Suprapubic skin (tissue), 4 donors: Measurements from ENCODE around the gene PLA2G10. TPM values are rescaled to one million over a fixed set of nuclear protein-coding genes. Genes with fewer than 3 reads are reported as not detected.

Source experiments
- DNase-seq, 2 donors: peaks; one replicate each; pipeline ENCODE4 v3.0.0-alpha.2; 2019; ENCODE audit warnings: low spot score in 2 of 2
- H3K27ac ChIP-seq: fragments of 200-600 bp; sonication (generic); one replicate; pipeline ENCODE4 v1.5.1; 2019
- H3K27me3 ChIP-seq: fragments of 200-600 bp; sonication (generic); one replicate; pipeline ENCODE4 v1.5.1; 2019
- H3K36me3 ChIP-seq: fragments of 200-600 bp; sonication (generic); one replicate; pipeline ENCODE4 v1.5.1; 2019
- H3K4me1 ChIP-seq: fragments of 200-600 bp; sonication (generic); one replicate; pipeline ENCODE4 v1.5.1; 2019
- H3K4me3 ChIP-seq: fragments of 200-600 bp; sonication (generic); one replicate; pipeline ENCODE4 v1.5.1; 2019; ENCODE audit warnings: mild to moderate bottlenecking
- H3K9me3 ChIP-seq: fragments of 200-600 bp; sonication (generic); one replicate; pipeline ENCODE4 v1.5.1; 2019
- CTCF ChIP-seq, 2 donors: fragments of 200-600 bp in 1 of 2; fragments of 450-650 bp in 1 of 2; sonication (generic) in 1 of 2; IDR thresholded peaks; one replicate each; pipeline ENCODE4 v1.5.1; 2016 to 2019; ENCODE audit warnings: antibody characterized with exemption in 2 of 2, mild to moderate bottlenecking in 1 of 2, moderate library complexity in 1 of 2
- EP300 ChIP-seq: sonication (generic); formaldehyde crosslinking; IDR thresholded peaks from one replicate; pipeline ENCODE4 v1.6.1; 2017; ENCODE audit warnings: antibody characterized with exemption
- POLR2A ChIP-seq, 2 donors: fragments of 450-650 bp; IDR thresholded peaks; one replicate each; pipeline ENCODE4 v1.6.1; 2017; ENCODE audit warnings: antibody characterized with exemption in 2 of 2, mild to moderate bottlenecking in 2 of 2, moderate library complexity in 2 of 2
- POLR2AphosphoS5 ChIP-seq, 3 donors: sonication (generic); formaldehyde crosslinking; IDR thresholded peaks; one replicate each; pipeline ENCODE4 v1.6.1; 2017; ENCODE audit warnings: antibody characterized with exemption in 3 of 3
- WGBS: methylation state at CpG from one replicate; pipeline ENCODE4 v1.1.5; 2018; 5-methylcytosine and 5-hydroxymethylcytosine counted together
- total RNA-seq, 4 donors: library from RNA; depleted of rRNA; stranded (reverse); fragments of >200 nt; gene quantifications; one replicate each; pipeline ENCODE4 v1.1.0, GENCODE V29; 2016

The PLA2G10 gene
- total RNA-seq, 4 donors from 2014 or later, result not detected

GRCh38 chr16:14652726-14653125 lies 41.4 kb downstream of the PLA2G10 start:
- TF ChIP-seq POLR2AphosphoS5 (IDR thresholded peaks at IDR 0.05), result no peak
- no peak for TF ChIP-seq CTCF (IDR thresholded peaks at IDR 0.05)
- TF ChIP-seq EP300, result no peak
- TF ChIP-seq POLR2A (IDR thresholded peaks at IDR 0.05), result no peak
- Histone ChIP-seq H3K27me3 (no peaks in the 10 kb centered on the region), H3K4me1 (peaks cover 5% of the 10 kb centered on the region), H3K36me3 (peaks cover 82% of the 10 kb centered on the region), H3K27ac (no peak overlapping the region), H3K4me3 (no peak overlapping the region), H3K9me3 (no peaks in the 10 kb centered on the region)
- DNase-seq, result no peak
- 97% methylated on average over 2 of the region's 2 CpGs for WGBS

DNA sequence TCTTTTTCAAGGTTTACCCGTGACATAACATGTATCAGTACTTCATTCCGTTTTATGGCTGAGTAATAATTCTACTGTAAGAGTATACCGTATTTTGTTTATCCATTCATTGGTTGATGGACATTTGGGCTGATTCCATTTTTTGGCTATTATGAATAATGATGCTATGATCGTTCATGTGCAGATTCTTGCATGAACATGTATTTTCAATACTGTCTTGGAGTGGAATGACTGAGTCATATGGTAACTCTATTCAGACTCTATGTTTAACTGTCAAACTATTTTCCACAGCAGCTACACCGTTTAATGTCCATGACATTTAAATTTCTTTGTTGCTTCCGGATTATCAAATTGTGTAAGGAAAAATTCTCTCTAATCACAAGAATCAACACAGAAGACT lies 43.5 kb downstream of the PLA2G10 start:
- H3K27ac ChIP-seq, result no peak overlapping the region
- H3K27me3 ChIP-seq, result no peaks in the 10 kb centered on the region
- TF ChIP-seq EP300, result no peak
- no peak for TF ChIP-seq POLR2A (IDR thresholded peaks at IDR 0.05)
- TF ChIP-seq POLR2AphosphoS5 (IDR thresholded peaks at IDR 0.05), result no peak
- no peak for TF ChIP-seq CTCF (IDR thresholded peaks at IDR 0.05)
- H3K4me3 ChIP-seq, result no peak overlapping the region
- no peaks in the 10 kb centered on the region for H3K4me1 ChIP-seq
- DNase-seq, result no peak
- no peaks in the 10 kb centered on the region for H3K9me3 ChIP-seq
- H3K36me3 ChIP-seq, result peaks cover 84% of the 10 kb centered on the region
- 60% methylated on average over 6 of the region's 6 CpGs for WGBS

DNA sequence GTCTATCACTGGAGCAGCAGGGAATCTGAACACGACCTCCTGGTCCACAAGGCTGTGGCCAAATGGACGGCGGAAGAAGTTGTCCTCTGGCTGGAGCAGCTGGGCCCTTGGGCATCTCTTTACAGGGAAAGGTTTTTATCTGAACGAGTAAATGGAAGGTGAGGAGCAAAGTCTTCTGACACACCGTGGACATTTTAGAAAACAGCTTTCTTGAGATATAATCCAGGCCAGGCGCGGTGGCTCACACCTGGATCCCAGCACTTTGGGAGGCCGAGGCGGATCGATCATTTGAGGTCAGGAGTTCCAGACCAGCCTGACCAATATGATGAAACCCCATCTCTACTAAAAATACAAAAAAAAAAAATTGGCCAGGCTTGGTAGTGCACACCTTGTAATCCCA lies 44.3 kb downstream of the PLA2G10 start:
- Histone ChIP-seq H3K27ac (no peak overlapping the region), H3K4me3 (no peak overlapping the region), H3K36me3 (peaks cover 88% of the 10 kb centered on the region), H3K4me1 (no peaks in the 10 kb centered on the region), H3K9me3 (no peaks in the 10 kb centered on the region), H3K27me3 (no peaks in the 10 kb centered on the region)
- no peak for DNase-seq
- 96% methylated on average over 10 of the region's 10 CpGs for WGBS
- TF ChIP-seq CTCF (IDR thresholded peaks at IDR 0.05) (no peak), POLR2A (IDR thresholded peaks at IDR 0.05) (no peak), POLR2AphosphoS5 (IDR thresholded peaks at IDR 0.05) (no peak), EP300 (no peak)

GRCh38 chr16:14641926-14642325 lies 52.2 kb downstream of the PLA2G10 start:
- no peaks in the 10 kb centered on the region for H3K9me3 ChIP-seq
- H3K36me3 ChIP-seq, result peaks cover 39% of the 10 kb centered on the region
- TF ChIP-seq POLR2A (IDR thresholded peaks at IDR 0.05) (no peak), EP300 (no peak), CTCF (IDR thresholded peaks at IDR 0.05) (no peak), POLR2AphosphoS5 (IDR thresholded peaks at IDR 0.05) (no peak)
- H3K27ac ChIP-seq, result no peak overlapping the region
- peaks cover 2% of the 10 kb centered on the region for H3K4me1 ChIP-seq
- 90% methylated on average over 7 of the region's 7 CpGs for WGBS
- no peak overlapping the region for H3K4me3 ChIP-seq
- H3K27me3 ChIP-seq, result no peaks in the 10 kb centered on the region
- peak in 1 of 2 donors; percentile 42 for DNase-seq

DNA sequence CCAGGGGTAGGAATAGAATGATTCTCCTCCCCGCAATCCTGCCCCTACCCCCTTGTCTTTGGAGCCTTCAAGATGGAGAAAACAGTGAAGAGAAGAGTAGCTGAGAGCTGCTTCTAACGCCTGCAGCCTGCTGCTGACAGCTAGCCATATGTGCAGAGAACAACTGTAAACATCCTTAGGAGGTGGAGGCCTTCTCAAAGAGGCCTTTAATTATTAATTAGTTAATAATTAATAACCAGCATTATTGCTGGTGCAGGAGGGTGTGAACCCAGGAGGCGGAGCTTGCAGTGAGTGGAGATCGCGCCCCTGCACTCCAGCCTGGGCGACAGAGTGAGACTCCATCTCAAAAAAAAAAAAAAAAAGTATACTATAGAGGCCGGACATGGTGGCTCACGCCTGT lies 52.9 kb downstream of the PLA2G10 start:
- TF ChIP-seq POLR2A (IDR thresholded peaks at IDR 0.05) (no peak), POLR2AphosphoS5 (IDR thresholded peaks at IDR 0.05) (no peak), EP300 (no peak), CTCF (IDR thresholded peaks at IDR 0.05) (no peak)
- 93% methylated on average over 8 of the region's 8 CpGs for WGBS
- Histone ChIP-seq H3K27me3 (no peaks in the 10 kb centered on the region), H3K9me3 (no peaks in the 10 kb centered on the region), H3K36me3 (peaks cover 32% of the 10 kb centered on the region), H3K4me3 (no peak overlapping the region), H3K27ac (no peak overlapping the region), H3K4me1 (peaks cover 10% of the 10 kb centered on the region)
- DNase-seq, result peak in 1 of 2 donors; percentile 17
